Mucosa of gallbladder (tissue), 1 donor: ENCODE results near the gene SOCS7. TPM values are rescaled to one million over a fixed set of nuclear protein-coding genes. Genes with fewer than 3 reads are reported as not detected.

Source experiments
- DNase-seq: peaks from one replicate; pipeline ENCODE4 v3.0.0-alpha.2; 2020; ENCODE audit warnings: low spot score
- total RNA-seq: library from RNA; stranded (reverse); gene quantifications from one replicate; pipeline ENCODE4 v1.2.1, GENCODE V29; 2021
- donor health status: DM: no; HTN: no; CAD: no.

SOCS7 gene
- total RNA-seq, 1 donor from 2014 or later, result 19.4 TPM

DNA sequence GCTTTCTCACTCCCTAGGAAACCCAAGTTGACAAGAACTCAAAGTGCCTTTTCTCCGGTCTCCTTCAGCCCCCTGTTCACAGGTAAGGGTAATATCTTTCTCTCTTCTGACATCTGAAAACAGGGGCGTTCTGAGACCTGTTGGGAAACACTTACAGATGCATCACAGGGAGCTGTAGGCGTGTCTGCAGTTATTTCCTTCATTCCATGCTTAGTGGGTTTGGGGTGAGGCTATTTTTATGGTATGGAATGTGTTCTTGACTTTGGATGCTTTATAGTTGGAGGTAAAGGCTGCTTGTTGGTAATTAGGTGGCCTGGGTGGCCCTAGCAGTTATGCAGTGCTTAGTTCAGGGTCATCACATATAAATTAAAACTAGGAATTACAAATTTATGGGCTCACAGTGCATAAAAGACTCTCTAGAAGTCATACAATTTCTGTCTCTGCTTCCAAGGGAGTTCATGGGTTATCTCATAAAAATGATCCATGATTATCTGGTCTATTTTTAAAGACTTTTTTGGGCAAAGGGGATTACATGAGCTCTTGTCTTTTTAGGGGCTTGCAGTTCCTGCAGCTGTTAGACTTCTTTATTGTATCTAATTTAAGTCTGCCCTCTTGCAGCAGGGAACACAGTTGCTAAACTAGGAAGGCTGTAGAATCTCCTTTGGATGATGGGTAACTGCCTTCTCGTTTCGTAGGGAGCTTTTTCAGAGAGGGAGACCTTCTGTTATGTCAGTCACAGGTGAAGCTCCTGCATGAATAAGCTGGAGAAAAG, 10.2 kb downstream of the SOCS7 start:
- DNase-seq, result no peak

DNA sequence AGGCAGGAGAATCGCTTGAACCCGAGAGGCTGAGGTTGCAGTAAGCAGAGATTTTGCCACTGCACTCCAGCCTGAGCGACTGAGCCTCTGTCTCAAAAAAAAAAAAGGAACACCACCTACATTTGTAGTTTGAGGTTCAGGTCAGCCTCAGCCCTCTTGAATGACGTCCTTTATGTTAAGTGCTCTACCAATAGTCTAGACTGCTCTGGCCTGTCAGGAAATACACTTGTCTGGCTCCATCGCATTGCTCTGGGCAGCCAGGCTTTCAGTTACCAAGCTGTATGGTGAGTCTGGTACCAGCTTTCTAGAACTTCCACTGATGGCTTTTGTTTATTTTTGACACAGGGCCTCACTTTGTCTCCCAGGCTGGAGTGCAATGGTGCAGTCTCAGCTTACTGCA, 11.4 kb downstream of the SOCS7 start:
- DNase-seq, result no peak

DNA sequence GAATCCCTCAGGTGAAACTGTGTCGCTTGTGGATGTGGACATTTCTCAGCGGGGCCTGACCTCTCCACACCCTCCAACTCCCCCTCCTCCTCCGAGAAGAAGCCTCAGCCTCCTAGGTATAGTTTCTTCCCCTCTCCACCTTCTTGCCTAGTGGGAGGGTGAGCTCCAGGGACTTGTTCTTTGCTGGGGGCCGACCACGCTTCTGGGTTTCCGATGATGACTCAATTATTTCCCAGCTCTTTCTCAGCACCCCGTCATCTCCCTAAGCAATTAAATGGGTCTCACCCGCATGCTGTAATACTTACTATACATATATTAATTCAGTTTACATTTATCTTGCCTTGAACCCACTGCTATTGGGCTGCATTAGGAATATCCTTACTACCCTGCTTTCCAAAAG, 13.1 kb downstream of the SOCS7 start:
- no peak for DNase-seq

DNA sequence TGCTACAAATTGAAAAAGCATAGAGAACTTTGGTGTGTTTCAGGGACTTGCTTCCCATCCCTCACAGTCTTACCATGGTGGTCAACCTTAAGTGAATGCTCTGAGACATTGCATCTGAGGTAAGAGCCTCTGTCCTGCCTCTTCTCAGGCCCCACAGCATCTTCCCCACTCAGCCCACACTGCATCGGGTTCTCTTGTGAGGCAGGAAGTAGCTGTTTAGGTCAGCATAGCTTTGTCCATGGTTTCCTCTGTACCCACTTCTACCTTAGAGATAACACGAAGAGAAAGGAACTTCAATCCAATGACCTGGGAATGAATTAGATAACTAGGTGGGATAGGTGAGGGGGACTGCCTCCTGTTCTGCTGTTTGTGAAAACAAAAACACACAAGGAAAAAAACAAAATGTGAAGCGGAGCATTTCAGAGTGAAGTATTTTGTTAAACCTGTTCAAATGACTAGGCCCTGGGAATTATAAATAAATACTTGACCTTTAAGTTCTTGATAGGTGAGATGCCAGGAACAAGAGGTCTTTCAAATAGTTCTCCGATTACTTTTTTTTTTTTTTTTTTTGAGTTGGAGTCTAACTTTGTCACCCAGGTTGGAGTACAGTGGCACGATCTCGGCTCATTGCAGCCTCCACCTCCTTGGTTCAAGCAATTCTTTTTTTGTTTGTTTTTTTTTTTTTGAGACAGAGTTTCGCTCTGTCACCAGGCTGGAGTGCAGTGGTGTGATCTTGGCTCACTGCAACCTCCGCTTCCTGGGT, 17.7 kb downstream of the SOCS7 start:
- DNase-seq, result no peak

DNA sequence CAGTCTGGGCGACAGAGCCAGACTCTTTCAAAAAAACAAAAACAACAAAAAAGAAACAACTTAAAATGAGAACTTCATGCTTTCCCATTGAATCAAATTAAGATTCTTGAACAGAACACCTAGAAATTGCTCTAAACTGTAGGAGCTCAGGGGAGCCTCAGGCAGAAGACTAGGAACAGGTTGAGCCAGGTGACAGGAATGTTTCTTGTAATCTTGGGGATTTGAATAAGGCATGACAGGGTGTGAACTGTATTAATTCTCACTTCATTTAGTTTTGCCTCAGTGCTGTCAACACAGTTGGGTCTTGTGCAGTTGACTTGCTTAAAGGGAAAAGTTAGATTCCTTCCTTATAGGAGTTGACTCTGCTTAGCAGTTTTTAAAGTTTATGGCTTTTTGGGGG, 27.8 kb downstream of the SOCS7 start:
- no peak for DNase-seq

DNA sequence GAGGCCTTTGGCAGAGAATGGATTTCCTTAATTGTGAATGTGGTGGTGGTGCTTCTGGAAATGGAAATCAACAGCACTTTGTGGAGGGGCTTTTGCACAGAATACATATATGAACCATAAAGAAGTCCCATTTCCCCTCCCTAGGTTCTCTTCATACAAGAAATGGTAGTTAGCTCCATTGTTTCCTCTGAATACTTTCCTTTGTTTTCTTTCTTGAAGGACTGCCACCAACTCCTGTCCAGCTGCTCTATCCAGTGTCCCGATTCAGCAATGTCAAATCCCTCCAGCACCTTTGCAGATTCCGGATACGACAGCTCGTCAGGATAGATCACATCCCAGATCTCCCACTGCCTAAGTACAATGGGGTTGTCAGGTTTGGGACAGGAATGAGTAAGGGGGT, 43.4 kb downstream of the SOCS7 start:
- DNase-seq, result no peak

DNA sequence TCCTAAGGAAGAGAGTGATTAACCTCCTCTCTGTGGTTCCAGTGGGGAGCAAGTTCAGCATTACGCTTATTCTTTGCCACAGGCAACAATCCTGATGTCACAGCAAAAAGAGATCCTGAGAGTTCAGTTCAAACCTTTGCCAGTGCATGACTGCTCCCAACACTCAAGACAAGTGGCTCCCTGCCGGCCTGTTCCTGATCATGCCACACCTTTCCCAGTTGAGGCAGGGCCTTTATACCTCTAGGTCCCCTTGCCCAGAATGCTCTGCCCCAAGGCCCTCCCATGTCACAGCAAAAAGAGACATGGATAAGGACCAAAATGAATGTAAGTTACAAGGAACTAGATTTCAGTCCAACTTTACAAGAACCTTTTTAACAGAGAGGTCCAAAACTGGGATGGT, 45.6 kb downstream of the SOCS7 start:
- no peak for DNase-seq

DNA sequence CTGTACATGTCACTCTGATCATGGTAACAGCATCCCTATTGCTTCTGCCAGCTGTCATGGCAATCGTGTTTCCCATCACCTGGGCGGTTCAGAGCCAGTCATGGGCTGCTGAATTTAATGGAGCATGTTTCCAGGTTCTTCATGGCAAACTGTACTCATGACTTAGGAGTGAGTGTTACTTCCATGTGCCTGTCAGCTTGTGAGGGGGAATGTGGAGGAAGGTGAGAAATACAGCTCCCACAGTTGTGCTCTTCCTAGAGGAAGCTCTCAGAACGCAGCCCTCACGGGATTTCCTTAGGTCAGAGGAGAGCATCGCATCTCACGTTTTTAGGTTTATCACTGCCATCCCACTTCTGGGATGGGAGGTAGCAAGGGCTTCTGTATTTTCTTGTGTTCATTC, 48.6 kb downstream of the SOCS7 start:
- DNase-seq, result no peak

- no peak for DNase-seq
Observed at GRCh38 chr17:38401459-38401858, 49.8 kb downstream of the SOCS7 start.

- no peak for DNase-seq
Observed at GRCh38 chr17:38402897-38403296, 51.3 kb downstream of the SOCS7 start.

- DNase-seq, result no peak
Observed at GRCh38 chr17:38403491-38403890, 51.8 kb downstream of the SOCS7 start.

- DNase-seq, result no peak
Observed at GRCh38 chr17:38404174-38404943, 52.7 kb downstream of the SOCS7 start.

DNA sequence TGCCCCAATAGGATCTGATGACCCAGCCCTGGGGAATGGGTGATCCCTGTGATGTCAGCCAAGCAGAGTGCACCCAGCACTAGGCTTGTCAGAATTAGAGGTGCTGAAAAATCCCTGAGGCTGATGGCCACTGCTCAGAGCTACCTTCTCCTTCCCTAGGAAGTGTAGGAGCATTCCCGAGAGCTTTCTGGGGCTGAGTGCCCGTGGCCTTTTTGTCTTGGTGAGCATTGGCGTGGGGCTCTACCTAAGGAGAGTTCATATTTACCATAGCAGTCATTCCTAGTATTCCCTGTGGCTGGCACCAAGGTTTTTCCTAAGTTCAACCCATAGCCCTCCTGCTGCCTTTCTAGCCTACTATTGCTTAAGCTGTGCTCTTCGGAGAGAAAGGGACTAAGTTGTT, 54.0 kb downstream of the SOCS7 start:
- no peak for DNase-seq

- DNase-seq, result no peak
Observed at GRCh38 chr17:38410201-38410600, 58.6 kb downstream of the SOCS7 start.

DNA sequence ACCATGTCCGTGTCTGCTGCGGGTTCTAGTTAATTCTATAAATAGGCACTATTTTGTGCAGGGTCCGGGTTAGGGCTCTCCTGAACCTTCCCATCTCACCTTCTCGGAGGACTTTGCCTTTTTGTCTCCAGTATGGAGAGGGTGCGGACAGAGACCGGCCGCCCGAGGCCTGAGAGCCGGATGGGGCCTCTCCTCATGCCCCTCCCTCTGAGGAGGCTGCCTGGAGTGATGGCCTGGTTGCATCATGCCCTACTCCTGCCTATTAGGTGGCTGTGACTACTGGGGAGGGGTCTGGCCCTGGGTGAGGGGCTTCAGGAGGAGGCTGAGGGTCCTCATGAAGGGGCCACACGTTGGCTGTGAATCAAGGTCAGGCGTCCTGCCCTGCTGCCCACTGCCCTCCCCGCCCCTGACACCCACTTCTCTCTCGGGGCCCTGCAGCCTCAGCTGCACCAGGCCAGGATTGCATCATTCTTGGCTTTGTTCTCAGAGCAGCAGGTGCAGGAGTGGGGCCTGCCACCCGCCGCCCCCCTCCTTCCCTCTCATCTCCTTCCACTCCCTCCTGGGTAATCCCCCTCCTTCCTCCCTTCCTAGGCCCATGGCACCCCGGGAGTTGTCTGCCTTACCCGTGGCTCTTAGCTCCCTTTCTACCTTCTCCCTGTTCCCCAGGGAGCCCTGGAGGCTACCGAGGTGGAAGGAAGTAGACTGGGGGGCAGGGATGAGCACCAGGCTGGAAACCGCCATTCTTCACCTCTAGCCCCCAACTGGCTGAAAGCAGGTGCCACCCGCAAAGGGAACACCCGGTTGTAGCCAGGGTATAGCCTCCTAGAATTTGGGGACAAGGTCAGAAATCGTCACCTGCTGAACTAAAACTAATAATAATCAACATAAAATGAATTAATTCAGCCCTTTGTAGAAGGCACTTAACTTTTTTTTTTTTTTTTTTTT, 63.9 kb downstream of the SOCS7 start:
- no peak for DNase-seq

GRCh38 chr17:38416840-38417209, 65.2 kb downstream of the SOCS7 start:
- DNase-seq, result no peak

- DNase-seq, result no peak
Observed at GRCh38 chr17:38417210-38417951, 65.7 kb downstream of the SOCS7 start.

DNA sequence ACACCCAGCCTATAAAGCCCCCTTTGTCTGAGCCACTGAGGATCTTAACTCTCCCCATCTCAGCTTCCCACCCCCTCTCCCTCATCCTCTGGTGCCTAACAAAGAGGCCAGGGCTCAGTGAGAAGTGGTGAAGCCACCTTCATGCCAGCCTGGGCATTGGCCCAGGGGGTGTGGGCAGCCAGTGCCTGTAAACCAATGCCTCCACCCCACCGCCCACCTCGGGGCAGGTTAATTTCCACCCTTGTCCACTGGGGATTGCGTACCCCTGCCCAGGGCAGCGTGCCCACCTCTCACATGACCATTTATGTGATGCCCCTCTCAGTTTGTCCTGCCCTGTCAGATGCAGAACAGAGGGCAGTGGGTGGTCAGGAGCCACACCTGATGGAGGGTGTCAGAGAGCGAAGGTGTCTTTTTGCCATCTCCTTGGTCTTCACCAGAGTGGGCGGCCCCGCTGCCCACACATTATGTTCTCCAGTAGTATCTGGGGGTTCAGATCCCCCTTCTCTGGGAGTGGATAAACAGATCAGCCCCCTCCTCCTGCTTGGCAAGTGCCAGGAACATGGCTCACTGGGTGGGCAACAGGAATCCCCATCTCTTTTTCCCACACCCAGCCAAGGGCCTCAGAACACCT, 66.5 kb downstream of the SOCS7 start:
- DNase-seq, result no peak

GRCh38 chr17:38418693-38419507, 67.3 kb downstream of the SOCS7 start:
- DNase-seq, result no peak
